ENCODE measurements around the gene RPN2.

DNA sequence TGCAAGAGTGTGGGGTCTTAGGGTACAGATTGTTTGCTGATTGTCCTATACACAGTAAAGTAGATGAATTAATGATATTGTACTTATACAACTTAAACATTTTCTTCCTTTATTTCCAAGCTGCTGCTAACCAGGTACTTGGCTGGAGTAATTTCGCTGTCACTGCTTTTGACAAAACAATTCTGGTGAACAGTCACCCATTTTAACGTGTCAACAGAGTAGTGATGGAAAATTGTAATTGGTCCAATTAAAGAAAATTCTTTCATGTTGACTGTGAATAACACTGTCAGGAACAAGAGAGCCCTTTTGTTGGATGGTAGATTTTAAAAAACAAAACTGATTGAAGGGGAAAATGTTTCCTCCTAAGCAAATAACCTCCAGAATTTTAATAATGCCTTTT, 26.7 kb downstream of the RPN2 start:
- TF ChIP-seq CTCF (IDR thresholded peaks at IDR 0.05) = no peak
- TF ChIP-seq POLR2A (IDR thresholded peaks at IDR 0.05) = no peak
- TF ChIP-seq POLR2AphosphoS5 (IDR thresholded peaks at IDR 0.05) = no peak
